IMR-90 (cell line): ENCODE data around the gene ATXN1. TPM values are rescaled to one million over a fixed set of nuclear protein-coding genes. Genes with fewer than 3 reads are reported as not detected.

Source experiments
- ATAC-seq: fragments of 200-7000 bp; cut with Tn5 transposase; 2 replicates; pipeline ENCODE4 v1.9.1; 2020; ENCODE audit warnings: low read depth, mild to moderate bottlenecking, moderate library complexity
- BruUV-seq: library from RNA; stranded (reverse); fragments of 400-500 nt; replicated peaks from 2 replicates; lab custom pipeline; 2021; lab: Mats Ljungman, UMichigan
- CTCF ChIA-PET: fragments of 300-600 bp; formaldehyde crosslinking; extraction: SDS; loops from one replicate; lab custom pipeline; 2021; ENCODE audit warnings: antibody characterized with exemption; lab: Yijun Ruan, JAX
- POLR2A ChIA-PET: fragments of 300-600 bp; sonication (Branson Sonifier 250); formaldehyde crosslinking; loops from one replicate; lab custom pipeline; 2022; ENCODE audit warnings: antibody characterized with exemption; ENCODE audit not compliant: unreplicated experiment; lab: Charles Lee
- DNase-seq: peaks from one replicate; pipeline ENCODE4 v3.0.0; 2013
- H2AFZ ChIP-seq: replicated peaks from 2 replicates; pipeline ENCODE3; 2013; ENCODE audit warnings: low read length, mild to moderate bottlenecking; ENCODE audit not compliant: poor library complexity
- H2AK5ac ChIP-seq: 2 replicates; pipeline ENCODE4 v1.6.1; 2013; ENCODE audit warnings: low read depth, low read length, inconsistent platforms
- H2AK9ac ChIP-seq: replicated peaks from 2 replicates; pipeline ENCODE3; 2013; ENCODE audit warnings: mild to moderate bottlenecking, low read depth, low read length, moderate library complexity; ENCODE audit not compliant: poor library complexity
- H2BK120ac ChIP-seq: 2 replicates; pipeline ENCODE4 v1.6.1; 2013; ENCODE audit warnings: low read depth, low read length, inconsistent platforms
- H2BK15ac ChIP-seq: 3 replicates; pipeline ENCODE4 v1.6.1; 2013; ENCODE audit warnings: low read depth, low read length, inconsistent platforms
- H2BK20ac ChIP-seq: 2 replicates; pipeline ENCODE4 v1.6.1; 2013; ENCODE audit warnings: low read depth, mild to moderate bottlenecking, inconsistent platforms, low read length, moderate library complexity
- H2BK5ac ChIP-seq: 2 replicates; pipeline ENCODE4 v1.6.1; 2013; ENCODE audit warnings: mild to moderate bottlenecking, low read depth, low read length, inconsistent platforms; ENCODE audit not compliant: poor library complexity, severe bottlenecking
- H3K14ac ChIP-seq: replicated peaks from 2 replicates; pipeline ENCODE4 v1.6.1; 2013; ENCODE audit warnings: low read depth, low read length, inconsistent platforms
- H3K18ac ChIP-seq: 2 replicates; pipeline ENCODE4 v1.6.1; 2013; ENCODE audit warnings: low read depth, low read length, control low read depth
- H3K23ac ChIP-seq: 2 replicates; pipeline ENCODE4 v1.6.1; 2013; ENCODE audit warnings: low read depth, low read length, inconsistent platforms
- H3K27ac ChIP-seq: 2 replicates; pipeline ENCODE4 v1.5.1; 2013; ENCODE audit warnings: mild to moderate bottlenecking, control low read depth, low read length; ENCODE audit not compliant: insufficient read depth
- H3K27me3 ChIP-seq: 2 replicates; pipeline ENCODE4 v1.6.1; 2013; ENCODE audit warnings: low read length; ENCODE audit not compliant: control insufficient read depth, insufficient read depth
- H3K36me3 ChIP-seq: 2 replicates; pipeline ENCODE4 v1.6.1; 2013; ENCODE audit warnings: low read length, mixed read lengths; ENCODE audit not compliant: control insufficient read depth, insufficient read depth
- H3K4ac ChIP-seq: 2 replicates; pipeline ENCODE4 v1.6.1; 2013; ENCODE audit warnings: low read depth, low read length, inconsistent platforms
- H3K4me1 ChIP-seq: 2 replicates; pipeline ENCODE4 v1.6.1; 2013; ENCODE audit warnings: low read length, mixed read lengths; ENCODE audit not compliant: control insufficient read depth, insufficient read depth
- H3K4me2 ChIP-seq: 2 replicates; pipeline ENCODE4 v1.6.1; 2013; ENCODE audit warnings: low read depth, mild to moderate bottlenecking, control low read depth, low read length, moderate library complexity
- H3K4me3 ChIP-seq: 2 replicates; pipeline ENCODE4 v1.5.1; 2013; ENCODE audit warnings: low read depth, mild to moderate bottlenecking, control low read depth, low read length, moderate library complexity; ENCODE audit not compliant: insufficient read depth
- H3K56ac ChIP-seq: 2 replicates; pipeline ENCODE4 v1.6.1; 2013; ENCODE audit warnings: low read length, inconsistent platforms; ENCODE audit not compliant: insufficient read depth; ENCODE audit errors: extremely low read depth
- H3K79me1 ChIP-seq, 2 experiments: 2 replicates each; pipeline ENCODE4 v1.6.1; 2013; ENCODE audit warnings: low read length in 2 of 2, inconsistent platforms in 1 of 2, low read depth in 1 of 2
- H3K9ac ChIP-seq: 2 replicates; pipeline ENCODE4 v1.6.1; 2013; ENCODE audit warnings: low read depth, low read length, control low read depth
- H3K9me1 ChIP-seq: 2 replicates; pipeline ENCODE4 v1.6.1; 2013; ENCODE audit warnings: low read length, inconsistent platforms; ENCODE audit not compliant: insufficient read depth
- H3K9me3 ChIP-seq: 2 replicates; pipeline ENCODE4 v1.6.1; 2013; ENCODE audit warnings: low read length; ENCODE audit not compliant: control insufficient read depth, insufficient read depth
- H4K20me1 ChIP-seq: 2 replicates; pipeline ENCODE4 v1.6.1; 2013; ENCODE audit warnings: low read length, inconsistent platforms; ENCODE audit not compliant: insufficient read depth
- H4K5ac ChIP-seq: 2 replicates; pipeline ENCODE4 v1.6.1; 2013; ENCODE audit warnings: mild to moderate bottlenecking, low read depth, low read length, control low read depth
- H4K8ac ChIP-seq, 2 experiments: 2 replicates each; pipeline ENCODE4 v1.6.1; 2013; ENCODE audit warnings: low read depth in 2 of 2, low read length in 2 of 2, control low read depth in 1 of 2, inconsistent platforms in 1 of 2
- H4K91ac ChIP-seq: 2 replicates; pipeline ENCODE4 v1.6.1; 2013; ENCODE audit warnings: low read depth, low read length, inconsistent platforms; ENCODE audit not compliant: insufficient read depth
- BHLHE40 ChIP-seq: fragments of 150-350 bp; IDR thresholded peaks from 2 replicates; pipeline ENCODE4 v1.6.1; 2016; ENCODE audit warnings: mild to moderate bottlenecking, low read depth, low read length
- CEBPB ChIP-seq: IDR thresholded peaks from 2 replicates; pipeline ENCODE4 v1.6.1; 2012; ENCODE audit warnings: low read depth, low read length, improper control_type of control experiment
- CHD1 ChIP-seq: IDR thresholded peaks from 2 replicates; pipeline ENCODE4 v1.6.1; 2012; ENCODE audit warnings: low read depth, low read length, improper control_type of control experiment
- FOS ChIP-seq: fragments of 150-350 bp; IDR thresholded peaks from 2 replicates; pipeline ENCODE4 v1.6.1; 2016; ENCODE audit warnings: low read depth, low read length
- MAFK ChIP-seq: IDR thresholded peaks from 2 replicates; pipeline ENCODE4 v1.6.1; 2012; ENCODE audit warnings: low read depth, low read length, improper control_type of control experiment
- MAZ ChIP-seq: IDR thresholded peaks from 2 replicates; pipeline ENCODE4 v1.6.1; 2012; ENCODE audit warnings: low read depth, mild to moderate bottlenecking, low read length, improper control_type of control experiment, moderate library complexity, borderline replicate concordance
- MXI1 ChIP-seq: IDR thresholded peaks from 2 replicates; pipeline ENCODE4 v1.6.1; 2012; ENCODE audit warnings: low read depth, mild to moderate bottlenecking, low read length, moderate library complexity, borderline replicate concordance
- NFE2L2 ChIP-seq: fragments of 150-350 bp; IDR thresholded peaks from 2 replicates; pipeline ENCODE4 v1.6.1; 2016; ENCODE audit warnings: low read depth, mild to moderate bottlenecking, low read length
- POLR2A ChIP-seq: IDR thresholded peaks from 2 replicates; pipeline ENCODE4 v1.6.1; 2012; ENCODE audit warnings: mild to moderate bottlenecking, low read depth, low read length
- RAD21 ChIP-seq: IDR thresholded peaks from 2 replicates; pipeline ENCODE4 v1.6.1; 2012; ENCODE audit warnings: low read length, improper control_type of control experiment
- RCOR1 ChIP-seq: IDR thresholded peaks from 2 replicates; pipeline ENCODE4 v1.6.1; 2012; ENCODE audit warnings: mild to moderate bottlenecking, low read length, improper control_type of control experiment; ENCODE audit not compliant: insufficient replicate concordance
- RFX5 ChIP-seq: IDR thresholded peaks from 2 replicates; pipeline ENCODE4 v1.8.0; 2012; ENCODE audit warnings: low read depth, mild to moderate bottlenecking, low read length, moderate library complexity
- USF2 ChIP-seq: fragments of 150-350 bp; IDR thresholded peaks from 2 replicates; pipeline ENCODE4 v1.6.1; 2017; ENCODE audit warnings: mild to moderate bottlenecking, antibody characterized with exemption, low read length, low read depth
- WGBS, 2 experiments: methylation state at CpG; one replicate each; pipeline versions ENCODE4 v1.1.5 to v1.1.7; 2013; ENCODE audit warnings: missing lambda C conversion rate in 2 of 2; ENCODE audit not compliant: insufficient read length in 1 of 2; ENCODE audit errors: extremely low coverage in 2 of 2; 5-methylcytosine and 5-hydroxymethylcytosine counted together
- dilution Hi-C: fragments of 300-500 bp; cut with HindIII; formaldehyde crosslinking; loops from one replicate; pipeline ENCODE4 v1.14.3; 2018; ENCODE audit warnings: low sequenced_read_pairs; ENCODE audit not compliant: unreplicated experiment
- in situ Hi-C: fragments of 300-500 bp; cut with MboI; formaldehyde crosslinking; loops from 3 replicates; pipeline ENCODE4 v1.14.3; 2019; ENCODE audit warnings: low sequenced_read_pairs, inconsistent platforms, mixed read lengths
- intact Hi-C: fragments of 100-400 bp; cut with micrococcal nuclease; formaldehyde crosslinking; loops from 2 replicates; pipeline ENCODE4 v1.10.0; 2022
- polyA plus RNA-seq, 3 experiments: library from polyadenylated mRNA; depleted of rRNA; stranded (reverse); fragments of >200 nt; gene quantifications; 2 replicates each; pipeline ENCODE4 v1.2.3, GENCODE V29; 2012; ENCODE audit warnings: low replicate concordance in 1 of 3
- total RNA-seq: library from RNA; depleted of rRNA; stranded (reverse); fragments of >200 nt; gene quantifications from 2 replicates; pipeline ENCODE4 v1.2.3, GENCODE V29; 2012
- TF ChIP-seq, protein P1 (sequence below): conservative IDR thresholded peaks from 2 replicates; pipeline ENCODE4 v1.5.1; 2012; ENCODE audit warnings: mild to moderate bottlenecking, low read depth, low read length, improper control_type of control experiment
- TF ChIP-seq, protein P2 (sequence below): fragments of 150-350 bp; IDR thresholded peaks from 2 replicates; pipeline ENCODE4 v1.6.1; 2016; ENCODE audit warnings: low read depth, mild to moderate bottlenecking, low read length, moderate library complexity, borderline replicate concordance

The ATXN1 gene
- total and polyA plus RNA-seq, 2 of the 4 experiments (the other 2 are of a cell fraction): 7.3 to 11.1 TPM

DNA sequence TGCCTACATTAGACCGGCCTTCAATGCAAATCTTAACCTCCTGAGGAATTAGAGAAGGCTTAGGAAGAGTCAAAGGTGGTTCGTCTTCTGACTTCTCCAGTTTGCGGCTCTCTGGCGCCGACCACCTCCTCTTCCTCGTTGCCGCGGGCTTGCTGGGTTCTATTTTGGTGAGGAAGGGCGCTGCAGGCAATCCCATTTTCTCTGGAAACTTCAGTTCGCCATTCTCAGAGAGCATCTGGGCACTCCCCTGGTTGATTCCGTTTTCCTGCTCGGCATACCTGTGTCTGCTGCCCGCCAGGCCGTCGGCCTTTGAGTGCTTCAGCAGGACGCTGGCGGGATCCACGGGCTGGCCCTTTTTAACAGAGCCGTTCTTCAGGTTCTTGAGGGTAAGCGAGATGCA, 454.9 kb downstream of the ATXN1 start:
- H4K8ac ChIP-seq: no peak overlapping the region
- no peaks in the 10 kb centered on the region for H3K4me1 ChIP-seq
- H3K14ac ChIP-seq: no peak overlapping the region
- no peak overlapping the region for H2AK5ac ChIP-seq
- dilution Hi-C loops (no loop called here), in situ Hi-C loops (no loop called here), intact Hi-C loops (no loop called here)
- H3K4me2 ChIP-seq: no peak overlapping the region
- H2BK20ac ChIP-seq: no peak overlapping the region
- no peak overlapping the region for H2BK15ac ChIP-seq
- WGBS, 2 experiments: 86% methylated on average over 12 of the region's 20 CpGs; no CpG with 5 or more reads in 1 of the 2 experiments
- no peaks in the 10 kb centered on the region for H4K20me1 ChIP-seq
- H3K27me3 ChIP-seq: no peaks in the 10 kb centered on the region
- H3K18ac ChIP-seq: no peak overlapping the region
- CTCF ChIA-PET: no interaction called here
- H2BK120ac ChIP-seq: no peak overlapping the region
- H3K9me1 ChIP-seq: no peaks in the 10 kb centered on the region
- TF ChIP-seq CHD1 (no peak), CEBPB (no peak), POLR2A (no peak), FOS (no peak), RFX5 (no peak), MAZ (no peak), BHLHE40 (no peak), MXI1 (no peak), RCOR1 (no peak), USF2 (no peak), MAFK (no peak), NFE2L2 (no peak), RAD21 (no peak)
- TF ChIP-seq, protein P1, sequence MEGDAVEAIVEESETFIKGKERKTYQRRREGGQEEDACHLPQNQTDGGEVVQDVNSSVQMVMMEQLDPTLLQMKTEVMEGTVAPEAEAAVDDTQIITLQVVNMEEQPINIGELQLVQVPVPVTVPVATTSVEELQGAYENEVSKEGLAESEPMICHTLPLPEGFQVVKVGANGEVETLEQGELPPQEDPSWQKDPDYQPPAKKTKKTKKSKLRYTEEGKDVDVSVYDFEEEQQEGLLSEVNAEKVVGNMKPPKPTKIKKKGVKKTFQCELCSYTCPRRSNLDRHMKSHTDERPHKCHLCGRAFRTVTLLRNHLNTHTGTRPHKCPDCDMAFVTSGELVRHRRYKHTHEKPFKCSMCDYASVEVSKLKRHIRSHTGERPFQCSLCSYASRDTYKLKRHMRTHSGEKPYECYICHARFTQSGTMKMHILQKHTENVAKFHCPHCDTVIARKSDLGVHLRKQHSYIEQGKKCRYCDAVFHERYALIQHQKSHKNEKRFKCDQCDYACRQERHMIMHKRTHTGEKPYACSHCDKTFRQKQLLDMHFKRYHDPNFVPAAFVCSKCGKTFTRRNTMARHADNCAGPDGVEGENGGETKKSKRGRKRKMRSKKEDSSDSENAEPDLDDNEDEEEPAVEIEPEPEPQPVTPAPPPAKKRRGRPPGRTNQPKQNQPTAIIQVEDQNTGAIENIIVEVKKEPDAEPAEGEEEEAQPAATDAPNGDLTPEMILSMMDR: no peak
- TF ChIP-seq, protein P2, sequence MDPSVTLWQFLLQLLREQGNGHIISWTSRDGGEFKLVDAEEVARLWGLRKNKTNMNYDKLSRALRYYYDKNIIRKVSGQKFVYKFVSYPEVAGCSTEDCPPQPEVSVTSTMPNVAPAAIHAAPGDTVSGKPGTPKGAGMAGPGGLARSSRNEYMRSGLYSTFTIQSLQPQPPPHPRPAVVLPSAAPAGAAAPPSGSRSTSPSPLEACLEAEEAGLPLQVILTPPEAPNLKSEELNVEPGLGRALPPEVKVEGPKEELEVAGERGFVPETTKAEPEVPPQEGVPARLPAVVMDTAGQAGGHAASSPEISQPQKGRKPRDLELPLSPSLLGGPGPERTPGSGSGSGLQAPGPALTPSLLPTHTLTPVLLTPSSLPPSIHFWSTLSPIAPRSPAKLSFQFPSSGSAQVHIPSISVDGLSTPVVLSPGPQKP: no peak
- no peaks in the 10 kb centered on the region for H3K9me3 ChIP-seq
- H3K79me1 ChIP-seq: 0 out of 4 replicates have a peak, but pooled peaks cover 0 to 2% of the 10 kb centered on the region in 2 experiments
- no peak overlapping the region for H2AFZ ChIP-seq
- H2BK5ac ChIP-seq: no peak overlapping the region
- H3K56ac ChIP-seq: no peak overlapping the region
- no peak overlapping the region for H3K27ac ChIP-seq
- DNase-seq (no peak), ATAC-seq (no peak)
- no peak overlapping the region for H3K4ac ChIP-seq
- H4K5ac ChIP-seq: no peak overlapping the region
- no peak overlapping the region for H2AK9ac ChIP-seq
- H4K91ac ChIP-seq: no peak overlapping the region
- POLR2A ChIA-PET: no interaction called here
- no peak overlapping the region for H3K23ac ChIP-seq
- H3K36me3 ChIP-seq: peaks cover 25% of the 10 kb centered on the region
- H3K4me3 ChIP-seq: no peak overlapping the region
- no TSS peak for BruUV-seq
- H3K9ac ChIP-seq: no peak overlapping the region
